ENCODE data around the gene DCTN1. TPM values are rescaled to one million over a fixed set of nuclear protein-coding genes. Genes with fewer than 3 reads are reported as not detected.

The DCTN1 gene
- polyA plus RNA-seq, 1 of the 3 experiments (the other 2 are of a cell fraction): 91.1 TPM

- TF ChIP-seq RFX5 (IDR thresholded peaks at IDR 0.05; ENCODE audit: low read length): no peak
Measured at GRCh38 chr2:74361327-74361726, 18.8 kb downstream of the DCTN1 start (continued).

GRCh38 chr2:74357627-74358026, 22.5 kb downstream of the DCTN1 start:
- H3K9ac ChIP-seq: no peak overlapping the region
- H3K4me1 ChIP-seq (ENCODE audit: control insufficient read depth in 1 of 2, insufficient read depth in 2 of 2, low read depth in 1 of 2, low read length in 1 of 2): no peaks in the 10 kb centered on the region
- no peaks in the 10 kb centered on the region for H3K79me2 ChIP-seq (ENCODE audit: insufficient read depth)
- H3K36me3 ChIP-seq (replicated peaks in 1 of 2; ENCODE audit: control insufficient read depth in 1 of 2, insufficient read depth in 2 of 2, low read length in 1 of 2): peaks cover 28 to 69% of the 10 kb centered on the region in 2 experiments
- no peak for DNase-seq
- H3K4me2 ChIP-seq: no peak overlapping the region
- H2AFZ ChIP-seq (ENCODE audit: low read depth): no peak overlapping the region
- H3F3A ChIP-seq (replicated peaks; ENCODE audit: insufficient read depth): no peaks in the 10 kb centered on the region
- no peaks in the 10 kb centered on the region for H3K9me3 ChIP-seq
- no peaks in the 10 kb centered on the region for H3K9me2 ChIP-seq
- CTCF ChIA-PET: interaction anchor here (0.7 to 3.9 kb wide), 3 partner anchors 20 to 34 kb away, joined by 3 to 15 read pairs (median 14); no protein-coding TSS in a partner anchor
- H3K4me3 ChIP-seq (ENCODE audit: low read depth in 2 of 2, low read length in 1 of 2): no peak overlapping the region
- no peak overlapping the region for H3K27ac ChIP-seq (ENCODE audit: low read depth in 2 of 2, low read length in 1 of 2)
- no peak for TF ChIP-seq SMC3 (IDR thresholded peaks at IDR 0.05; ENCODE audit: low read depth, low read length)
- no peak for TF ChIP-seq MXI1 (IDR thresholded peaks at IDR 0.05; ENCODE audit: low read depth, low read length)
- TF ChIP-seq NFIC (IDR thresholded peaks at IDR 0.05; ENCODE audit: borderline replicate concordance): no peak
- no peak for TF ChIP-seq SIN3A (IDR thresholded peaks at IDR 0.05; ENCODE audit: borderline replicate concordance, low read depth, low read length)
- no peak for TF ChIP-seq RXRA (IDR thresholded peaks at IDR 0.05; ENCODE audit: borderline replicate concordance, low read depth)
- no peak for TF ChIP-seq JUND (IDR thresholded peaks at IDR 0.05)
- TF ChIP-seq, protein P1, sequence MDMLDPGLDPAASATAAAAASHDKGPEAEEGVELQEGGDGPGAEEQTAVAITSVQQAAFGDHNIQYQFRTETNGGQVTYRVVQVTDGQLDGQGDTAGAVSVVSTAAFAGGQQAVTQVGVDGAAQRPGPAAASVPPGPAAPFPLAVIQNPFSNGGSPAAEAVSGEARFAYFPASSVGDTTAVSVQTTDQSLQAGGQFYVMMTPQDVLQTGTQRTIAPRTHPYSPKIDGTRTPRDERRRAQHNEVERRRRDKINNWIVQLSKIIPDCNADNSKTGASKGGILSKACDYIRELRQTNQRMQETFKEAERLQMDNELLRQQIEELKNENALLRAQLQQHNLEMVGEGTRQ (IDR thresholded peaks at IDR 0.05; ENCODE audit: borderline replicate concordance, low read depth, low read length): no peak
- TF ChIP-seq NRF1 (IDR thresholded peaks at IDR 0.05; ENCODE audit: low read depth, low read length): no peak
- TF ChIP-seq FOXJ3 (CRISPR knock-in tag; IDR thresholded peaks at IDR 0.05): no peak
- TF ChIP-seq, protein P2, sequence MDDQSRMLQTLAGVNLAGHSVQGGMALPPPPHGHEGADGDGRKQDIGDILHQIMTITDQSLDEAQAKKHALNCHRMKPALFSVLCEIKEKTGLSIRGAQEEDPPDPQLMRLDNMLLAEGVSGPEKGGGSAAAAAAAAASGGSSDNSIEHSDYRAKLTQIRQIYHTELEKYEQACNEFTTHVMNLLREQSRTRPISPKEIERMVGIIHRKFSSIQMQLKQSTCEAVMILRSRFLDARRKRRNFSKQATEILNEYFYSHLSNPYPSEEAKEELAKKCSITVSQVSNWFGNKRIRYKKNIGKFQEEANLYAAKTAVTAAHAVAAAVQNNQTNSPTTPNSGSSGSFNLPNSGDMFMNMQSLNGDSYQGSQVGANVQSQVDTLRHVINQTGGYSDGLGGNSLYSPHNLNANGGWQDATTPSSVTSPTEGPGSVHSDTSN (IDR thresholded peaks at IDR 0.05): no peak
- no peak for TF ChIP-seq GABPA (IDR thresholded peaks at IDR 0.05; ENCODE audit: low read depth)
- POLR2A ChIA-PET: interaction anchor here (1.3 kb wide), 1 partner anchor 10 kb away, joined by 3 read pairs; no protein-coding TSS in a partner anchor
- H3K27me3 ChIP-seq (ENCODE audit: insufficient read depth): no peaks in the 10 kb centered on the region
- H4K20me1 ChIP-seq (ENCODE audit: insufficient read depth): no peaks in the 10 kb centered on the region

DNA sequence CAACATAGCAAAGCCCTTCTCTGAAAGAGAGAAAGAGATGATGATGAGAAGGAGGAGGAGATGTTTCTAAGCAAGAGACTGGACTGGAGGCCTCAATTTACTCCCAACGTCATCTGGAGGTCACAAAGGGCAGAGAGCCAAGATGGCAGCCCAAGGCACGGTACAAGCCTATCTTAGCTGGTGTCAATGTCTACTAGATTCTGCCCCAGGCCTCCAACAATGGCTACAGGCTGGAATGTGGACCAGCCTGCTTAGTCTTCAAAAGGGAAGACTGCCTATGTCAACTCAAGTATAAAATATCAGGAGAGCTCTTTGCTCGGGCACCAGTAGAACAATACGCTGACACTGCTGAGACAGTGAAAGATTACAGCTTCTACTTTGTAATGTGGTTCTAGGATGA, 30.2 kb downstream of the DCTN1 start:
- Histone ChIP-seq H3K9me2 (no peaks in the 10 kb centered on the region), H3K4me3 (ENCODE audit: low read depth in 2 of 2, low read length in 1 of 2) (no peak overlapping the region), H4K20me1 (ENCODE audit: insufficient read depth) (no peaks in the 10 kb centered on the region), H3K4me2 (no peak overlapping the region), H3K79me2 (ENCODE audit: insufficient read depth) (no peaks in the 10 kb centered on the region), H3K9ac (no peak overlapping the region), H3K36me3 (replicated peaks in 1 of 2; ENCODE audit: control insufficient read depth in 1 of 2, insufficient read depth in 2 of 2, low read length in 1 of 2) (no peaks in the 10 kb centered on the region), H2AFZ (ENCODE audit: low read depth) (no peak overlapping the region), H3K9me3 (no peaks in the 10 kb centered on the region), H3K4me1 (ENCODE audit: control insufficient read depth in 1 of 2, insufficient read depth in 2 of 2, low read depth in 1 of 2, low read length in 1 of 2) (peaks cover 0 to 10% of the 10 kb centered on the region in 2 experiments; a peak in 2 of 4 replicates), H3K27ac (ENCODE audit: low read depth in 2 of 2, low read length in 1 of 2) (no peak overlapping the region), H3K27me3 (ENCODE audit: insufficient read depth) (no peaks in the 10 kb centered on the region), H3F3A (replicated peaks; ENCODE audit: insufficient read depth) (no peaks in the 10 kb centered on the region)
- no peak for DNase-seq
- WGBS (ENCODE audit: low lambda C conversion rate): 96% methylated on average over 4 of the region's 4 CpGs
- POLR2A ChIA-PET: no interaction called here
- CTCF ChIA-PET: interaction anchor here (0.9 to 5.4 kb wide), 3 partner anchors 14 to 100 kb away, joined by 3 to 35 read pairs (median 4); no protein-coding TSS in a partner anchor
- TF ChIP-seq RXRA (IDR thresholded peaks at IDR 0.05; ENCODE audit: borderline replicate concordance, low read depth) (no peak), FOXM1 (IDR thresholded peaks at IDR 0.05; ENCODE audit: low read depth) (no peak), YY1 (IDR thresholded peaks at IDR 0.05; ENCODE audit: low read depth) (no peak), MXI1 (IDR thresholded peaks at IDR 0.05; ENCODE audit: low read depth, low read length) (no peak), GATA2 (CRISPR knock-in tag; IDR thresholded peaks at IDR 0.05) (no peak), NFIC (IDR thresholded peaks at IDR 0.05; ENCODE audit: borderline replicate concordance) (no peak), RFX5 (IDR thresholded peaks at IDR 0.05; ENCODE audit: low read length) (no peak), CHD2 (IDR thresholded peaks at IDR 0.05; ENCODE audit: low read length, partially characterized antibody) (no peak), TCF12 (IDR thresholded peaks at IDR 0.05) (no peak), TAF1 (IDR thresholded peaks at IDR 0.05; ENCODE audit: borderline replicate concordance, low read depth, low read length) (no peak), ELF1 (IDR thresholded peaks at IDR 0.05) (no peak), GABPA (IDR thresholded peaks at IDR 0.05; ENCODE audit: low read depth) (no peak), RAD21 (IDR thresholded peaks at IDR 0.05; ENCODE audit: low read length) (no peak), JUND (IDR thresholded peaks at IDR 0.05) (no peak)
- TF ChIP-seq, protein P3, sequence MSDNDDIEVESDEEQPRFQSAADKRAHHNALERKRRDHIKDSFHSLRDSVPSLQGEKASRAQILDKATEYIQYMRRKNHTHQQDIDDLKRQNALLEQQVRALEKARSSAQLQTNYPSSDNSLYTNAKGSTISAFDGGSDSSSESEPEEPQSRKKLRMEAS (IDR thresholded peaks at IDR 0.05; ENCODE audit: low read depth): no peak
- TF ChIP-seq, protein P1 (IDR thresholded peaks at IDR 0.05; ENCODE audit: borderline replicate concordance, low read depth, low read length): no peak
